Transverse colon (tissue), 4 donors: Measurements from ENCODE around the gene ATR. TPM values are rescaled to one million over a fixed set of nuclear protein-coding genes. Genes with fewer than 3 reads are reported as not detected.
"Not testable (repeated sequence)": the region's sequence is repeated elsewhere in the genome, so short reads cannot be mapped to it uniquely, and the experiment has no call there.

Experiments
- DNase-seq: peaks from one replicate; pipeline ENCODE4 v3.0.0-alpha.2; 2019
- H3K27ac ChIP-seq, 4 donors: fragments of 200-600 bp; sonication (generic); 2 replicates each; pipeline ENCODE4 v1.5.1; 2016 to 2018; ENCODE audit warnings: inconsistent platforms in 4 of 4
- H3K27me3 ChIP-seq: fragments of 200-600 bp; sonication (generic); 2 replicates; pipeline ENCODE4 v1.5.1; 2017; ENCODE audit warnings: inconsistent platforms
- H3K36me3 ChIP-seq, 4 donors: fragments of 200-600 bp; sonication (generic); 2 replicates each; pipeline ENCODE4 v1.5.1; 2017 to 2019; ENCODE audit warnings: inconsistent platforms in 4 of 4
- H3K4me1 ChIP-seq, 4 donors: fragments of 200-600 bp; sonication (generic); 2 replicates each; pipeline ENCODE4 v1.5.1; 2017 to 2020; ENCODE audit warnings: inconsistent platforms in 4 of 4
- H3K4me3 ChIP-seq, 4 donors: fragments of 200-600 bp; sonication (generic); 1 replicate in 1 of 4; 2 replicates in 3 of 4; pipeline versions ENCODE4 v1.5.1 to v1.6.1; 2017 to 2019; ENCODE audit warnings: inconsistent platforms in 4 of 4
- H3K9me3 ChIP-seq, 2 donors: fragments of 200-600 bp; sonication (generic); 2 replicates each; pipeline ENCODE4 v1.5.1; 2017 to 2019; ENCODE audit warnings: inconsistent platforms in 2 of 2
- CTCF ChIP-seq, 5 experiments: fragments of 200-600 bp in 3 of 5; fragments of 450-650 bp in 2 of 5; sonication (generic) in 3 of 5; IDR thresholded peaks; 1 replicate in 2 of 5; 2 replicates in 3 of 5; pipeline ENCODE4 v1.5.1; 2016 to 2017; ENCODE audit warnings: antibody characterized with exemption in 5 of 5, inconsistent platforms in 3 of 5, mild to moderate bottlenecking in 2 of 5, moderate library complexity in 1 of 5
- EP300 ChIP-seq: sonication (generic); formaldehyde crosslinking; IDR thresholded peaks from one replicate; pipeline ENCODE4 v1.6.1; 2017; ENCODE audit warnings: antibody characterized with exemption, low read depth
- POLR2A ChIP-seq: fragments of 450-650 bp; IDR thresholded peaks from one replicate; pipeline ENCODE4 v1.6.1; 2016; ENCODE audit warnings: antibody characterized with exemption, mild to moderate bottlenecking, moderate library complexity
- POLR2AphosphoS5 ChIP-seq, 3 donors: sonication (generic); formaldehyde crosslinking; IDR thresholded peaks; one replicate each; pipeline ENCODE4 v1.6.1; 2016; ENCODE audit warnings: antibody characterized with exemption in 3 of 3
- WGBS, 2 donors: methylation state at CpG; one replicate each; pipeline ENCODE4 v1.1.5; 2018; ENCODE audit warnings: low coverage in 1 of 2; 5-methylcytosine and 5-hydroxymethylcytosine counted together
- in situ Hi-C, 4 donors: fragments of 200-750 bp; cut with MboI; loops; one replicate each; pipeline versions ENCODE4 v1.15.0 to v1.15.1; 2017; ENCODE audit warnings: low sequenced_read_pairs in 3 of 4, low pct_ligation_motif_present in 1 of 4, low pct_unique_long_range_greater_than_20kb in 1 of 4
- intact Hi-C: fragments of 100-400 bp; cut with DNase I; formaldehyde crosslinking; loops from one replicate; pipeline ENCODE4 v1.15.1; 2023; ENCODE audit warnings: low total_unique reads
- total RNA-seq, 4 donors: library from RNA; depleted of rRNA; stranded (reverse); fragments of >200 nt; gene quantifications; one replicate each; pipeline ENCODE4 v1.1.0, GENCODE V29; 2016

ATR gene
- total RNA-seq, 4 donors from 2014 or later: 22.4 to 37.8 (median 25.3) TPM

GRCh38 chr3:142588703-142589102 lies 10.2 kb upstream of the ATR start:
- H3K4me1 ChIP-seq: no peaks in the 10 kb centered on the region
- no peak overlapping the region for H3K27ac ChIP-seq
- H3K4me3 ChIP-seq: no peak overlapping the region
- WGBS, 2 donors: 79 to 83% methylated on average over 1 of the region's 1 CpG
- intact Hi-C loops: no loop called here
- H3K27me3 ChIP-seq: no peaks in the 10 kb centered on the region
- H3K36me3 ChIP-seq: no peaks in the 10 kb centered on the region
- no peak for DNase-seq
- no peaks in the 10 kb centered on the region for H3K9me3 ChIP-seq
- in situ Hi-C loops: loop anchor here in 2 of 4 donors (10.0 to 25.0 kb wide), 2 partner anchors 399 to 406 kb away; no protein-coding TSS in a partner anchor
- TF ChIP-seq POLR2A (no peak), EP300 (no peak), CTCF (IDR thresholded peaks at IDR 0.05) (no peak), POLR2AphosphoS5 (IDR thresholded peaks at IDR 0.05) (no peak)

- peak; percentile 24 for DNase-seq
- no peaks in the 10 kb centered on the region for H3K9me3 ChIP-seq
- H3K4me3 ChIP-seq: no peak overlapping the region
- no peak for TF ChIP-seq POLR2A
- peak in 2 of 3 donors; percentile 10 to 43 for TF ChIP-seq POLR2AphosphoS5 (IDR thresholded peaks at IDR 0.05)
- TF ChIP-seq CTCF (IDR thresholded peaks at IDR 0.05): peak; percentile 58 to 72 (median 61)
- WGBS, 2 donors: 50 to 55% methylated on average over 2 of the region's 2 CpGs
- in situ Hi-C loops (loop anchor here in 2 of 4 donors (10.0 to 25.0 kb wide), 2 partner anchors 400 to 408 kb away; no protein-coding TSS in a partner anchor), intact Hi-C loops (no loop called here)
- H3K27ac ChIP-seq: no peak overlapping the region
- H3K27me3 ChIP-seq: no peaks in the 10 kb centered on the region
- no peaks in the 10 kb centered on the region for H3K4me1 ChIP-seq
- H3K36me3 ChIP-seq: no peaks in the 10 kb centered on the region
Observed at GRCh38 chr3:142586803-142587406, 8.4 kb upstream of the ATR start.

- intact Hi-C loops: not testable (repeated sequence)
Observed at GRCh38 chr3:142581070-142581469, 2.5 kb upstream of the ATR start.

GRCh38 chr3:142580061-142580423 lies 1.5 kb upstream of the ATR start:
- TF ChIP-seq POLR2A (no peak), CTCF (IDR thresholded peaks at IDR 0.05) (no peak), EP300 (no peak), POLR2AphosphoS5 (IDR thresholded peaks at IDR 0.05) (no peak)
- Histone ChIP-seq H3K27me3 (no peaks in the 10 kb centered on the region), H3K27ac (peak overlapping the region in 3 of 4 donors; percentile 91 to 98 (median 92)), H3K4me3 (no peak overlapping the region), H3K9me3 (no peaks in the 10 kb centered on the region), H3K36me3 (no peaks in the 10 kb centered on the region), H3K4me1 (peaks cover 14 to 36% (median 23%) of the 10 kb centered on the region in 4 donors)
- intact Hi-C loops (no loop called here), in situ Hi-C loops (loop anchor here in 2 of 4 donors (10.0 to 25.0 kb wide), 2 partner anchors 407 to 415 kb away; no protein-coding TSS in a partner anchor)
- 93 to 100% methylated on average over 1 of the region's 1 CpG for WGBS, 2 donors
- no peak for DNase-seq

More at GRCh38 chr3:142581070-142581469, 2.5 kb upstream of the ATR start:
- H3K27me3 ChIP-seq, H3K4me3 ChIP-seq, H3K27ac ChIP-seq, H3K9me3 ChIP-seq, DNase-seq, H3K36me3 ChIP-seq: not testable (repeated sequence)
- in situ Hi-C loops: loop anchor here in 2 of 4 donors (10.0 to 25.0 kb wide), 2 partner anchors 406 to 414 kb away; no protein-coding TSS in a partner anchor
- 83 to 84% methylated on average over 8 to 11 of the region's 11 CpGs for WGBS, 2 donors
- peaks cover 14 to 27% (median 23%) of the 10 kb centered on the region in 4 donors for H3K4me1 ChIP-seq
